Activated CD8-positive, alpha-beta T cell treated with anti-CD3 and anti-CD28 coated beads for 36 hours (primary cell): Measurements from ENCODE around the gene NEDD4L. TPM values are rescaled to one million over a fixed set of nuclear protein-coding genes. Genes with fewer than 3 reads are reported as not detected.

Experiments used
- ATAC-seq: fragments of 200-7000 bp; cut with Tn5 transposase; one replicate; pipeline ENCODE4 v1.10.0; 2021; ENCODE audit warnings: mild to moderate bottlenecking, moderate library complexity
- CTCF ChIA-PET: fragments of 350-600 bp; sonication (Branson Sonifier 250); formaldehyde crosslinking; loops from one replicate; lab custom pipeline; 2021; ENCODE audit warnings: antibody characterized with exemption; lab: Charles Lee
- POLR2A ChIA-PET: fragments of 350-600 bp; sonication (Branson Sonifier 250); formaldehyde crosslinking; loops from one replicate; lab custom pipeline; 2021; ENCODE audit warnings: antibody characterized with exemption; lab: Charles Lee
- DNase-seq: peaks from one replicate; pipeline ENCODE4 v3.0.0-alpha.2; 2020
- H3K27ac Mint-ChIP-seq: one replicate; pipeline ENCODE4 v1.8.0; 2021; ENCODE audit warnings: mild to moderate bottlenecking, mixed read lengths
- H3K27me3 Mint-ChIP-seq: one replicate; pipeline ENCODE4 v1.8.0; 2021; ENCODE audit warnings: mixed read lengths
- H3K36me3 Mint-ChIP-seq: one replicate; pipeline ENCODE4 v1.8.0; 2021; ENCODE audit warnings: low read depth, mixed read lengths
- H3K4me1 Mint-ChIP-seq: one replicate; pipeline ENCODE4 v1.8.0; 2021; ENCODE audit warnings: low read depth, mixed read lengths
- H3K4me3 Mint-ChIP-seq: one replicate; pipeline ENCODE4 v1.8.0; 2021; ENCODE audit warnings: mild to moderate bottlenecking, moderate library complexity, mixed read lengths
- H3K9me3 Mint-ChIP-seq: one replicate; pipeline ENCODE4 v1.8.0; 2021; ENCODE audit warnings: mixed read lengths
- CTCF ChIP-seq: fragments of 200-600 bp; IDR thresholded peaks from one replicate; pipeline ENCODE4 v1.8.0; 2022; ENCODE audit warnings: antibody characterized with exemption, mild to moderate bottlenecking
- intact Hi-C: fragments of 100-400 bp; cut with micrococcal nuclease; formaldehyde crosslinking; loops from one replicate; pipeline ENCODE4 v1.10.0; 2022
- total RNA-seq, 2 experiments: library from RNA; stranded (reverse); gene quantifications; one replicate each; pipeline ENCODE4 v1.2.3, GENCODE V29; 2021

Gene NEDD4L
- total RNA-seq, 2 experiments from 2014 or later: 7.5 to 8.5 TPM

GRCh38 chr18:58388736-58389135 lies 344.7 kb downstream of the NEDD4L start:
- no peaks in the 10 kb centered on the region for H3K36me3 Mint-ChIP-seq
- no peak overlapping the region for H3K4me3 Mint-ChIP-seq
- no peak overlapping the region for H3K27ac Mint-ChIP-seq
- DNase-seq (no peak), ATAC-seq (no peak)
- no peaks in the 10 kb centered on the region for H3K27me3 Mint-ChIP-seq
- intact Hi-C loops: no loop called here
- no peaks in the 10 kb centered on the region for H3K4me1 Mint-ChIP-seq
- CTCF ChIA-PET: no interaction called here
- no peak for TF ChIP-seq CTCF
- POLR2A ChIA-PET: interaction anchor here (0.8 kb wide), 1 partner anchor 25 kb away, joined by 3 read pairs; no protein-coding TSS in a partner anchor
- no peaks in the 10 kb centered on the region for H3K9me3 Mint-ChIP-seq

DNA sequence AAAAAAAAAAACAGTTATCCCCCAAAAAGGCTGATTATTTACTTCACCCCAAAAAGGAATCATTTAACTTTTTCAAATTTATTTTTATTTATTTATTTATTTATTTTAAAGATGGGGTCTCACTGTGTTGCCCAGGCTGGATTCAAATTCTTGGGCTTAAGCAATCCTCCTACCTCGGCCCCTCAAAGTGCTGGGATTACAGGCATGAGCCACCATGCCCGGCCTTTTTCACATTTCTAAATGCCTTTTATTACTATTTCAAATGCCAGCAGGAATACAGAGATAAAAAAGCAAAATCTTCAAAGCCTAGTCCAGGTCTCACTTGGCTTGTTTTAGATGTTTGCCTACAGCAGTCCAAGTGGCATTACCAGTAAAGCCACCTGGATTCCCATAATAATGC lies 345.7 kb downstream of the NEDD4L start:
- Mint-ChIP-seq H3K4me3 (no peak overlapping the region), H3K4me1 (no peaks in the 10 kb centered on the region), H3K27ac (no peak overlapping the region), H3K27me3 (no peaks in the 10 kb centered on the region), H3K9me3 (no peaks in the 10 kb centered on the region), H3K36me3 (no peaks in the 10 kb centered on the region)
- intact Hi-C loops: no loop called here
- DNase-seq: no peak
- TF ChIP-seq CTCF: no peak
- no peak for ATAC-seq
- CTCF ChIA-PET: no interaction called here
- POLR2A ChIA-PET: no interaction called here

DNA sequence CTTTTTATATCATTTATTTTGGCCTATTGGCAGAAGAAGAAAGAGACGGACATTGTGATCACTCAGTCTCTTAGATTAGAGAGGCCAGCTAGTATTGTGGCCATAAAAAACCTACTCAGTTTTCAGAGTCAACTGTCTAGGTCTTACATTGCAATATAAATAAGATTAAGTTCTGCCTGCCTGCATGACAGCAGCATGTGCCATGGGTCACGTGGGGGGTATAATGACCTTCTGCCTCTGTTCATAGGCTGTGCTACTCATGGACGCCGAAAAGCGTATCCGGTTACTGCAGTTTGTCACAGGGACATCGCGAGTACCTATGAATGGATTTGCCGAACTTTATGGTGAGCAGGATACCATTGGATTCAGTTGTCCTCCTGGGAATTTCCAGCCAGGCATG lies 346.4 kb downstream of the NEDD4L start:
- TF ChIP-seq CTCF: no peak
- H3K27me3 Mint-ChIP-seq: no peaks in the 10 kb centered on the region
- ATAC-seq: no peak
- H3K36me3 Mint-ChIP-seq: no peaks in the 10 kb centered on the region
- H3K4me3 Mint-ChIP-seq: no peak overlapping the region
- no peaks in the 10 kb centered on the region for H3K4me1 Mint-ChIP-seq
- no peak overlapping the region for H3K27ac Mint-ChIP-seq
- POLR2A ChIA-PET: no interaction called here
- intact Hi-C loops: no loop called here
- CTCF ChIA-PET: no interaction called here
- no peaks in the 10 kb centered on the region for H3K9me3 Mint-ChIP-seq
- DNase-seq: no peak

GRCh38 chr18:58391231-58391825 lies 347.3 kb downstream of the NEDD4L start:
- TF ChIP-seq CTCF: no peak
- intact Hi-C loops: no loop called here
- H3K9me3 Mint-ChIP-seq: no peaks in the 10 kb centered on the region
- no peak for ATAC-seq
- ChIA-PET POLR2A (interaction anchor here (0.6 to 0.7 kb wide), 3 partner anchors 17 to 29 kb away, joined by 3 to 4 read pairs (median 3); no protein-coding TSS in a partner anchor), CTCF (interaction anchor here (1.0 kb wide), 1 partner anchor 102 kb away, joined by 5 read pairs; no protein-coding TSS in a partner anchor)
- no peaks in the 10 kb centered on the region for H3K36me3 Mint-ChIP-seq
- no peak overlapping the region for H3K27ac Mint-ChIP-seq
- DNase-seq: no peak
- no peaks in the 10 kb centered on the region for H3K27me3 Mint-ChIP-seq
- no peak overlapping the region for H3K4me3 Mint-ChIP-seq
- H3K4me1 Mint-ChIP-seq: no peaks in the 10 kb centered on the region

DNA sequence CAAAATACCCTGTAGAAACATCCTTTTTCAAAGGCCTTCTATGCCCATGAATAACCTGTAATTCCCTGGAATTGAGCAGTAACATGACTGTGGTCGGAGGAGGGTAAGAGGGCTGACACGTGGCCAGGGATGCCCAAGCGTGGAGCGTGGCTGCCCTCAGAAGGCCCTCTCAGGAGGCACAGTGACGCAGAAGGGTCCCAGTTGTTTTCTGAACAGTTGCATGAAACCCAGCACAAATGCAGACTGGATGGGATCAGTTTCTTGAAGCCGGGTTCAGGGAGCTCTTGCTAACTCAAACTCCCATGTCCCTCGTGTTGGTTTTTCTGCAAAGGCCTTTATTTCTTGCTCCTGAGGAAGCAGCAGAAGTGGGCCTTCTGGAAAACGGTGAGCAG lies 347.9 kb downstream of the NEDD4L start:
- ATAC-seq: no peak
- Mint-ChIP-seq H3K36me3 (no peaks in the 10 kb centered on the region), H3K9me3 (no peaks in the 10 kb centered on the region), H3K4me1 (no peaks in the 10 kb centered on the region), H3K4me3 (no peak overlapping the region), H3K27ac (no peak overlapping the region), H3K27me3 (no peaks in the 10 kb centered on the region)
- POLR2A ChIA-PET: interaction anchor here (0.6 kb wide), 1 partner anchor 29 kb away, joined by 4 read pairs; no protein-coding TSS in a partner anchor
- no peak for TF ChIP-seq CTCF
- CTCF ChIA-PET: no interaction called here
- intact Hi-C loops: no loop called here
- DNase-seq: no peak
